HepG2 (cell line): ENCODE results near the gene MYLK. TPM values are rescaled to one million over a fixed set of nuclear protein-coding genes. Genes with fewer than 3 reads are reported as not detected.
A peak's percentile ranks its signal among the peaks of the same experiment; 100 is the strongest.

Experiments used
- ATAC-seq: fragments of 200-7000 bp; cut with Tn5 transposase; 3 replicates; pipeline ENCODE4 v1.9.1; 2020; ENCODE audit warnings: mild to moderate bottlenecking, moderate library complexity
- BruUV-seq: library from RNA; stranded (reverse); fragments of 400-500 nt; replicated peaks from 2 replicates; lab custom pipeline; 2021; lab: Mats Ljungman, UMichigan
- CTCF ChIA-PET: fragments of 300-600 bp; formaldehyde crosslinking; extraction: SDS; loops from one replicate; lab custom pipeline; 2021; ENCODE audit warnings: low total read pairs, inconsistent platforms, low intra/inter-chr PET ratio; lab: Yijun Ruan, JAX
- POLR2A ChIA-PET: fragments of 350-600 bp; sonication (Branson Sonifier 250); formaldehyde crosslinking; loops from one replicate; lab custom pipeline; 2020; ENCODE audit warnings: antibody characterized with exemption, inconsistent platforms; lab: Yijun Ruan, JAX
- DNase-seq: peaks from one replicate; pipeline ENCODE4 v3.0.0-alpha.2; 2015; ENCODE audit warnings: low spot score
- FAIRE-seq: peaks from 3 replicates; lab custom pipeline; 2011; peaks lifted over from hg19 to GRCh38; lab: Jason Lieb, UNC
- H2AFZ ChIP-seq: one replicate; pipeline ENCODE4 v1.6.1; 2011; ENCODE audit warnings: low read length, inconsistent platforms
- H3K27ac ChIP-seq: fragments of 300-600 bp; 3 replicates; pipeline ENCODE4 v1.8.0; 2011; ENCODE audit warnings: mixed run types, mild to moderate bottlenecking, mixed read lengths, low read length, inconsistent platforms; ENCODE audit not compliant: insufficient read depth; ENCODE audit errors: extremely low read length
- H3K27me3 ChIP-seq, 2 experiments: fragments of 200-600 bp in 1 of 2; 2 replicates in 1 of 2; 3 replicates in 1 of 2; pipeline versions ENCODE4 v1.6.0 to v1.8.0; 2011; ENCODE audit warnings: low read length in 2 of 2, mild to moderate bottlenecking in 2 of 2, moderate library complexity in 2 of 2, inconsistent platforms in 1 of 2; ENCODE audit not compliant: insufficient read depth in 2 of 2, control insufficient read depth in 1 of 2
- H3K36me3 ChIP-seq, 2 experiments: fragments of 200-600 bp in 1 of 2; replicated peaks in 1 of 2; 2 replicates in 1 of 2; 3 replicates in 1 of 2; pipeline versions ENCODE4 v1.5.1 to v1.8.0; 2011; ENCODE audit warnings: low read length in 2 of 2, inconsistent platforms in 1 of 2; ENCODE audit not compliant: insufficient read depth in 2 of 2, control insufficient read depth in 1 of 2
- H3K4me1 ChIP-seq: 2 replicates; pipeline ENCODE4 v1.5.1; 2012; ENCODE audit warnings: low read length, inconsistent platforms; ENCODE audit not compliant: insufficient read depth
- H3K4me2 ChIP-seq: 2 replicates; pipeline ENCODE4 v1.6.0; 2011; ENCODE audit warnings: low read depth, low read length, inconsistent platforms
- H3K4me3 ChIP-seq, 3 experiments: fragments of 200-600 bp in 1 of 3; sonication (generic), shearing (Covaris generic) in 1 of 3; replicated peaks in 1 of 3; 2 replicates each; pipeline ENCODE4 v1.5.1; 2011 to 2016; ENCODE audit warnings: low read length in 3 of 3, inconsistent platforms in 2 of 3, low read depth in 2 of 3, mild to moderate bottlenecking in 2 of 3, control low read depth in 1 of 3, mixed read lengths in 1 of 3; ENCODE audit not compliant: insufficient read depth in 1 of 3
- H3K79me2 ChIP-seq: one replicate; pipeline ENCODE4 v1.6.1; 2011; ENCODE audit warnings: low read length, inconsistent platforms; ENCODE audit not compliant: insufficient read depth
- H3K9ac ChIP-seq: 2 replicates; pipeline ENCODE4 v1.6.0; 2011; ENCODE audit warnings: mild to moderate bottlenecking, low read depth, low read length, inconsistent platforms; ENCODE audit not compliant: insufficient read depth
- H3K9me3 ChIP-seq: 2 replicates; pipeline ENCODE4 v1.5.1; 2012; ENCODE audit warnings: mild to moderate bottlenecking, low read length
- H4K20me1 ChIP-seq: 2 replicates; pipeline ENCODE4 v1.6.0; 2011; ENCODE audit warnings: inconsistent platforms, mild to moderate bottlenecking, low read length, moderate library complexity; ENCODE audit not compliant: insufficient read depth
- ATRX ChIP-seq: sonication (generic); formaldehyde crosslinking; IDR thresholded peaks from 2 replicates; pipeline ENCODE4 v1.4.0; 2020; ENCODE audit warnings: missing genetic modification reagents, borderline replicate concordance
- EHMT2 ChIP-seq: fragments of 200-600 bp; sonication (generic); IDR thresholded peaks from 2 replicates; pipeline ENCODE4 v1.7.0; 2017; ENCODE audit warnings: antibody characterized with exemption, low read depth, low read length, borderline replicate concordance
- KMT2B ChIP-seq: IDR thresholded peaks from 2 replicates; pipeline ENCODE4 v1.6.1; 2016; ENCODE audit warnings: missing genetic modification reagents, missing compliant biosample characterization
- POLR2AphosphoS5 ChIP-seq: IDR thresholded peaks from 2 replicates; pipeline ENCODE4 v1.6.1; 2012; ENCODE audit warnings: low read depth, low read length
- PRMT3 ChIP-seq: sonication (generic); formaldehyde crosslinking; IDR thresholded peaks from 2 replicates; pipeline ENCODE4 v1.8.1; 2022; ENCODE audit warnings: low read depth, mild to moderate bottlenecking, moderate library complexity, missing genetic modification reagents, borderline replicate concordance
- SNRNP70 ChIP-seq: fragments of 200-400 bp; formaldehyde crosslinking; IDR thresholded peaks from 2 replicates; pipeline ENCODE4 v1.6.1; 2017; ENCODE audit warnings: mild to moderate bottlenecking, low read depth, low read length, moderate library complexity
- WGBS: methylation state at CpG from one replicate; pipeline ENCODE4 v1.1.6; 2017; ENCODE audit warnings: low lambda C conversion rate; 5-methylcytosine and 5-hydroxymethylcytosine counted together
- in situ Hi-C: cut with HindIII; loops from 2 replicates; pipeline ENCODE4 v1.10.0; 2017; ENCODE audit warnings: low pct_unique_long_range_greater_than_20kb; ENCODE audit not compliant: extremely low pct_ligation_motif_present
- intact Hi-C: fragments of 100-400 bp; cut with micrococcal nuclease; formaldehyde crosslinking; loops from one replicate; pipeline ENCODE4 v1.10.0; 2022; ENCODE audit not compliant: unreplicated experiment
- polyA plus RNA-seq, 8 experiments: library from polyadenylated mRNA; depleted of rRNA in 3 of 8; stranded (reverse) in 7 of 8; unstranded in 1 of 8; fragments of >200 nt; fragmentation: Illumina TruSeq in 4 of 8; extraction: Trizol in 4 of 8; gene quantifications; 2 replicates each; pipeline versions ENCODE4 v1.2.1 to v1.2.3, GENCODE V29; 2011 to 2016; ENCODE audit warnings: low read depth in 4 of 8, missing spikeins in 1 of 8, mixed read lengths in 1 of 8; ENCODE audit not compliant: insufficient read depth in 1 of 8
- total RNA-seq, 5 experiments: library from RNA; depleted of rRNA; stranded (reverse); fragments of >200 nt; fragmentation: Illumina TruSeq; extraction: Trizol; gene quantifications; 2 replicates each; pipeline ENCODE4 v1.2.3, GENCODE V29; 2016; ENCODE audit warnings: low read depth in 1 of 5
- TF ChIP-seq, protein P1 (sequence below): sonication (generic); formaldehyde crosslinking; IDR thresholded peaks from 2 replicates; pipeline ENCODE4 v1.5.1; 2020; ENCODE audit warnings: mild to moderate bottlenecking, missing genetic modification reagents, moderate library complexity
- TF ChIP-seq, protein P2 (sequence below): sonication (generic); formaldehyde crosslinking; conservative IDR thresholded peaks from 2 replicates; pipeline ENCODE4 v1.4.0; 2020; ENCODE audit warnings: missing genetic modification reagents
- TF ChIP-seq, protein P3 (sequence below): sonication (generic); formaldehyde crosslinking; conservative IDR thresholded peaks from 2 replicates; pipeline ENCODE4 v1.8.0; 2022; ENCODE audit warnings: mild to moderate bottlenecking, moderate library complexity, missing genetic modification reagents
- TF ChIP-seq, protein P4 (sequence below): sonication (generic); formaldehyde crosslinking; IDR thresholded peaks from 2 replicates; pipeline ENCODE4 v1.4.0; 2020; ENCODE audit warnings: missing genetic modification reagents, mild to moderate bottlenecking, borderline replicate concordance

Gene MYLK
- total and polyA plus RNA-seq, 2 of the 13 experiments (the other 11 are each of a cell fraction or from before 2014, with no cell fraction given): 10.6 to 34.9 TPM

DNA sequence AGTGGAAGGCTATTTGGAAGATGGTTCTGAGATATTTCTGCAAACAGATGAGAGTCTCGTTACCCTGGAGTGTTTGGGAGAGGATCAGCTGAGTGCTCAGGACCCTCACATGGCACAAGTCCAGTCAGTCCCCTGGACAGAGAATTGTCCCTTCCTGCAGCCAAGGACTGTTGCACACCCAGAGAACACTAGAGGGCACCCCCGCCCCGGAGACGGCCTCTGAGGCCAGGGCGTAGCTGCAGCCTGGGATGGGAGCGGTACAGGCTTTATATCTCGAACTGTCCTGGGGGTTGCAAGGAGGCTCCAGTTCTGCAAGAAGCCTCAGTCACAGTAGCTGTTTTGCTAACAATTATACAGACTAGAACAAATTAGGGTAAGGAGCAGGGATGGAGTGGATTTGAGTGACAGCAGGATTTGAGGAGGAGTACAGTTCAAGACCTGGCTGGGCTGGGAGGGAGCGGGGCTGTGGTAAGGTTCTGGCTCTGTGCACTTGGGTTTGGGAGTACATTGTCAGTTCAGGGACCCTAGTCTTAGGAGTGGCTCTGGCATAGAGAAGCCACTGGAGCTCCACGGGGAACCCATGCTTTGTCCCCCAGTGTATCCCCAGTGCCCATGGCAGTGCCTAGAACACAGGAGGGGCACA, 231.7 kb downstream of the MYLK start:
- CTCF ChIA-PET: interaction anchor here (2.3 to 3.4 kb wide), 3 partner anchors 50 to 71 kb away, joined by 12 to 55 read pairs (median 32); no protein-coding TSS in a partner anchor
- no TSS peak for BruUV-seq
- peak; percentile 58 for FAIRE-seq
- H3K9me3 ChIP-seq: no peaks in the 10 kb centered on the region
- in situ Hi-C loops (no loop called here), intact Hi-C loops (loop anchor here (1.0 to 2.0 kb wide), 4 partner anchors 42 to 71 kb away; no protein-coding TSS in a partner anchor)
- H3K36me3 ChIP-seq: peaks cover 16 to 56% of the 10 kb centered on the region in 2 experiments
- H3K4me1 ChIP-seq: peaks cover 16% of the 10 kb centered on the region
- 0 out of 2 replicates have a peak overlapping the region, but pooled peaks have one; percentile 11 for H3K9ac ChIP-seq
- POLR2A ChIA-PET: interaction anchor here (0.9 to 3.1 kb wide), 5 partner anchors 12 to 67 kb away, joined by 3 to 14 read pairs (median 5); no protein-coding TSS in a partner anchor
- no peaks in the 10 kb centered on the region for H3K27me3 ChIP-seq
- H2AFZ ChIP-seq: no peak overlapping the region
- peak; percentile 62 for DNase-seq
- peak; percentile 94 for ATAC-seq
- no peaks in the 10 kb centered on the region for H3K79me2 ChIP-seq
- no peak overlapping the region for H3K4me3 ChIP-seq
- no peak overlapping the region for H3K4me2 ChIP-seq
- WGBS: 50% methylated on average over 8 of the region's 9 CpGs
- H3K27ac ChIP-seq: peak overlapping the region; percentile 41
- no peaks in the 10 kb centered on the region for H4K20me1 ChIP-seq
- TF ChIP-seq ATRX (CRISPR knock-in tag) (no peak), SNRNP70 (no peak), PRMT3 (no peak), EHMT2 (no peak), KMT2B (CRISPR knock-in tag) (no peak), POLR2AphosphoS5 (no peak)
- TF ChIP-seq, protein P1, sequence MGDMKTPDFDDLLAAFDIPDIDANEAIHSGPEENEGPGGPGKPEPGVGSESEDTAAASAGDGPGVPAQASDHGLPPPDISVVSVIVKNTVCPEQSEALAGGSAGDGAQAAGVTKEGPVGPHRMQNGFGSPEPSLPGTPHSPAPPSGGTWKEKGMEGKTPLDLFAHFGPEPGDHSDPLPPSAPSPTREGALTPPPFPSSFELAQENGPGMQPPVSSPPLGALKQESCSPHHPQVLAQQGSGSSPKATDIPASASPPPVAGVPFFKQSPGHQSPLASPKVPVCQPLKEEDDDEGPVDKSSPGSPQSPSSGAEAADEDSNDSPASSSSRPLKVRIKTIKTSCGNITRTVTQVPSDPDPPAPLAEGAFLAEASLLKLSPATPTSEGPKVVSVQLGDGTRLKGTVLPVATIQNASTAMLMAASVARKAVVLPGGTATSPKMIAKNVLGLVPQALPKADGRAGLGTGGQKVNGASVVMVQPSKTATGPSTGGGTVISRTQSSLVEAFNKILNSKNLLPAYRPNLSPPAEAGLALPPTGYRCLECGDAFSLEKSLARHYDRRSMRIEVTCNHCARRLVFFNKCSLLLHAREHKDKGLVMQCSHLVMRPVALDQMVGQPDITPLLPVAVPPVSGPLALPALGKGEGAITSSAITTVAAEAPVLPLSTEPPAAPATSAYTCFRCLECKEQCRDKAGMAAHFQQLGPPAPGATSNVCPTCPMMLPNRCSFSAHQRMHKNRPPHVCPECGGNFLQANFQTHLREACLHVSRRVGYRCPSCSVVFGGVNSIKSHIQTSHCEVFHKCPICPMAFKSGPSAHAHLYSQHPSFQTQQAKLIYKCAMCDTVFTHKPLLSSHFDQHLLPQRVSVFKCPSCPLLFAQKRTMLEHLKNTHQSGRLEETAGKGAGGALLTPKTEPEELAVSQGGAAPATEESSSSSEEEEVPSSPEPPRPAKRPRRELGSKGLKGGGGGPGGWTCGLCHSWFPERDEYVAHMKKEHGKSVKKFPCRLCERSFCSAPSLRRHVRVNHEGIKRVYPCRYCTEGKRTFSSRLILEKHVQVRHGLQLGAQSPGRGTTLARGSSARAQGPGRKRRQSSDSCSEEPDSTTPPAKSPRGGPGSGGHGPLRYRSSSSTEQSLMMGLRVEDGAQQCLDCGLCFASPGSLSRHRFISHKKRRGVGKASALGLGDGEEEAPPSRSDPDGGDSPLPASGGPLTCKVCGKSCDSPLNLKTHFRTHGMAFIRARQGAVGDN (CRISPR knock-in tag): peak; percentile 36; the same call in 1 of the 2 replicates
- TF ChIP-seq, protein P2, sequence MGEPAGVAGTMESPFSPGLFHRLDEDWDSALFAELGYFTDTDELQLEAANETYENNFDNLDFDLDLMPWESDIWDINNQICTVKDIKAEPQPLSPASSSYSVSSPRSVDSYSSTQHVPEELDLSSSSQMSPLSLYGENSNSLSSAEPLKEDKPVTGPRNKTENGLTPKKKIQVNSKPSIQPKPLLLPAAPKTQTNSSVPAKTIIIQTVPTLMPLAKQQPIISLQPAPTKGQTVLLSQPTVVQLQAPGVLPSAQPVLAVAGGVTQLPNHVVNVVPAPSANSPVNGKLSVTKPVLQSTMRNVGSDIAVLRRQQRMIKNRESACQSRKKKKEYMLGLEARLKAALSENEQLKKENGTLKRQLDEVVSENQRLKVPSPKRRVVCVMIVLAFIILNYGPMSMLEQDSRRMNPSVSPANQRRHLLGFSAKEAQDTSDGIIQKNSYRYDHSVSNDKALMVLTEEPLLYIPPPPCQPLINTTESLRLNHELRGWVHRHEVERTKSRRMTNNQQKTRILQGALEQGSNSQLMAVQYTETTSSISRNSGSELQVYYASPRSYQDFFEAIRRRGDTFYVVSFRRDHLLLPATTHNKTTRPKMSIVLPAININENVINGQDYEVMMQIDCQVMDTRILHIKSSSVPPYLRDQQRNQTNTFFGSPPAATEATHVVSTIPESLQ: no peak
- TF ChIP-seq, protein P3, sequence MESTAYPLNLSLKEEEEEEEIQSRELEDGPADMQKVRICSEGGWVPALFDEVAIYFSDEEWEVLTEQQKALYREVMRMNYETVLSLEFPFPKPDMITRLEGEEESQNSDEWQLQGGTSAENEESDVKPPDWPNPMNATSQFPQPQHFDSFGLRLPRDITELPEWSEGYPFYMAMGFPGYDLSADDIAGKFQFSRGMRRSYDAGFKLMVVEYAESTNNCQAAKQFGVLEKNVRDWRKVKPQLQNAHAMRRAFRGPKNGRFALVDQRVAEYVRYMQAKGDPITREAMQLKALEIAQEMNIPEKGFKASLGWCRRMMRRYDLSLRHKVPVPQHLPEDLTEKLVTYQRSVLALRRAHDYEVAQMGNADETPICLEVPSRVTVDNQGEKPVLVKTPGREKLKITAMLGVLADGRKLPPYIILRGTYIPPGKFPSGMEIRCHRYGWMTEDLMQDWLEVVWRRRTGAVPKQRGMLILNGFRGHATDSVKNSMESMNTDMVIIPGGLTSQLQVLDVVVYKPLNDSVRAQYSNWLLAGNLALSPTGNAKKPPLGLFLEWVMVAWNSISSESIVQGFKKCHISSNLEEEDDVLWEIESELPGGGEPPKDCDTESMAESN (CRISPR knock-in tag): no peak
- TF ChIP-seq, protein P4, sequence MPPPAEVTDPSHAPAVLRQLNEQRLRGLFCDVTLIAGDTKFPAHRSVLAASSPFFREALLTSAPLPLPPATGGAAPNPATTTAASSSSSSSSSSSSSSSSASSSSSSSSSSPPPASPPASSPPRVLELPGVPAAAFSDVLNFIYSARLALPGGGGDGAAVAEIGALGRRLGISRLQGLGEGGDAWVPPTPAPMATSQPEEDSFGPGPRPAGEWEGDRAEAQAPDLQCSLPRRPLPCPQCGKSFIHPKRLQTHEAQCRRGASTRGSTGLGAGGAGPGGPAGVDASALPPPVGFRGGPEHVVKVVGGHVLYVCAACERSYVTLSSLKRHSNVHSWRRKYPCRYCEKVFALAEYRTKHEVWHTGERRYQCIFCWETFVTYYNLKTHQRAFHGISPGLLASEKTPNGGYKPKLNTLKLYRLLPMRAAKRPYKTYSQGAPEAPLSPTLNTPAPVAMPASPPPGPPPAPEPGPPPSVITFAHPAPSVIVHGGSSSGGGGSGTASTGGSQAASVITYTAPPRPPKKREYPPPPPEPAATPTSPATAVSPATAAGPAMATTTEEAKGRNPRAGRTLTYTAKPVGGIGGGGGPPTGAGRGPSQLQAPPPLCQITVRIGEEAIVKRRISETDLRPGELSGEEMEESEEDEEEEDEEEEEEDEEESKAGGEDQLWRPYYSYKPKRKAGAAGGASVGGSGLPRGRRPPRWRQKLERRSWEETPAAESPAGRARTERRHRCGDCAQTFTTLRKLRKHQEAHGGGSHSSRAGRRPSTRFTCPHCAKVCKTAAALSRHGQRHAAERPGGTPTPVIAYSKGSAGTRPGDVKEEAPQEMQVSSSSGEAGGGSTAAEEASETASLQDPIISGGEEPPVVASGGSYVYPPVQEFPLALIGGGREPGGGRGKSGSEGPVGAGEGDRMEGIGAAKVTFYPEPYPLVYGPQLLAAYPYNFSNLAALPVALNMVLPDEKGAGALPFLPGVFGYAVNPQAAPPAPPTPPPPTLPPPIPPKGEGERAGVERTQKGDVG (CRISPR knock-in tag): peak; percentile 69; the same call in 1 of the 2 replicates
